HepG2 (cell line): ENCODE data around the gene ELF2. TPM values are rescaled to one million over a fixed set of nuclear protein-coding genes. Genes with fewer than 3 reads are reported as not detected.

Experiments used
- ARNT ChIP-seq: fragments of 450-650 bp; IDR thresholded peaks from 2 replicates; pipeline ENCODE4 v1.6.1; 2017
- CREB1 ChIP-seq, 2 experiments: fragments of 450-650 bp in 1 of 2; IDR thresholded peaks; 2 replicates each; pipeline ENCODE4 v1.6.1; 2016 to 2017; ENCODE audit warnings: control low read depth in 1 of 2, mild to moderate bottlenecking in 1 of 2, missing compliant biosample characterization in 1 of 2, missing genetic modification characterization in 1 of 2
- DMTF1 ChIP-seq: sonication (generic); formaldehyde crosslinking; IDR thresholded peaks from 2 replicates; pipeline ENCODE4 v1.4.0; 2020; ENCODE audit warnings: mild to moderate bottlenecking, missing genetic modification reagents
- GATA4 ChIP-seq: sonication (generic); IDR thresholded peaks from 2 replicates; pipeline ENCODE4 v1.6.1; 2016; ENCODE audit warnings: antibody characterized with exemption, low read depth, borderline replicate concordance
- HCFC1 ChIP-seq: fragments of 150-350 bp; IDR thresholded peaks from 2 replicates; pipeline ENCODE4 v1.6.1; 2014; ENCODE audit warnings: low read depth, low read length
- HNF4A ChIP-seq: sonication (generic); formaldehyde crosslinking; IDR thresholded peaks from 2 replicates; pipeline ENCODE4 v1.4.0; 2020; ENCODE audit warnings: missing genetic modification reagents
- KLF16 ChIP-seq, 2 experiments: sonication (generic) in 1 of 2; formaldehyde crosslinking in 1 of 2; IDR thresholded peaks; 2 replicates each; pipeline versions ENCODE4 v1.6.1 to v1.8.0; 2016 to 2023; ENCODE audit warnings: missing genetic modification reagents in 2 of 2, missing compliant biosample characterization in 1 of 2
- RELA ChIP-seq: sonication (generic); formaldehyde crosslinking; IDR thresholded peaks from 2 replicates; pipeline ENCODE4 v1.4.0; 2020; ENCODE audit warnings: missing genetic modification reagents
- SP5 ChIP-seq: IDR thresholded peaks from 2 replicates; pipeline ENCODE4 v1.6.1; 2016; ENCODE audit warnings: low read depth, borderline replicate concordance
- TBP ChIP-seq: sonication (generic); formaldehyde crosslinking; IDR thresholded peaks from 2 replicates; pipeline ENCODE4 v1.5.0; 2020; ENCODE audit warnings: missing genetic modification reagents
- ZC3H4 ChIP-seq: sonication (generic); formaldehyde crosslinking; IDR thresholded peaks from 2 replicates; pipeline ENCODE4 v1.4.0; 2020; ENCODE audit warnings: missing genetic modification reagents, borderline replicate concordance
- ZFP36L2 ChIP-seq: sonication (generic); formaldehyde crosslinking; IDR thresholded peaks from 2 replicates; pipeline ENCODE4 v1.4.0; 2020; ENCODE audit warnings: missing genetic modification reagents
- ZFP82 ChIP-seq: sonication (generic); formaldehyde crosslinking; IDR thresholded peaks from 2 replicates; pipeline ENCODE4 v1.5.1; 2020; ENCODE audit warnings: mild to moderate bottlenecking, missing genetic modification reagents, borderline replicate concordance
- ZIK1 ChIP-seq: sonication (generic); formaldehyde crosslinking; IDR thresholded peaks from 2 replicates; pipeline ENCODE4 v1.5.0; 2020; ENCODE audit warnings: mild to moderate bottlenecking, low read depth, missing genetic modification reagents, borderline replicate concordance
- ZNF180 ChIP-seq: sonication (generic); formaldehyde crosslinking; IDR thresholded peaks from 2 replicates; pipeline ENCODE4 v1.4.0; 2020; ENCODE audit warnings: low read depth, missing genetic modification reagents, borderline replicate concordance
- ZNF264 ChIP-seq: sonication (generic); formaldehyde crosslinking; IDR thresholded peaks from 2 replicates; pipeline ENCODE4 v1.4.0; 2020; ENCODE audit warnings: missing genetic modification reagents
- ZNF333 ChIP-seq: sonication (generic); formaldehyde crosslinking; IDR thresholded peaks from 2 replicates; pipeline ENCODE4 v1.4.0; 2020; ENCODE audit warnings: mild to moderate bottlenecking, missing genetic modification reagents, borderline replicate concordance
- ZNF530 ChIP-seq: sonication (generic); formaldehyde crosslinking; IDR thresholded peaks from 2 replicates; pipeline ENCODE4 v1.5.0; 2020; ENCODE audit warnings: low read depth, mild to moderate bottlenecking, missing genetic modification reagents
- ZNF589 ChIP-seq: sonication (generic); formaldehyde crosslinking; conservative IDR thresholded peaks from 2 replicates; pipeline ENCODE4 v1.8.0; 2022; ENCODE audit warnings: mild to moderate bottlenecking, moderate library complexity, missing genetic modification reagents
- ZNF652 ChIP-seq: IDR thresholded peaks from 2 replicates; pipeline ENCODE4 v1.6.1; 2016; ENCODE audit warnings: low read depth, borderline replicate concordance
- ZNF749 ChIP-seq: sonication (generic); formaldehyde crosslinking; IDR thresholded peaks from 2 replicates; pipeline ENCODE4 v1.8.0; 2022; ENCODE audit warnings: mild to moderate bottlenecking, missing genetic modification reagents, moderate library complexity, borderline replicate concordance
- polyA plus RNA-seq, 8 experiments: library from polyadenylated mRNA; depleted of rRNA in 3 of 8; stranded (reverse) in 7 of 8; unstranded in 1 of 8; fragments of >200 nt; fragmentation: Illumina TruSeq in 4 of 8; extraction: Trizol in 4 of 8; gene quantifications; 2 replicates each; pipeline versions ENCODE4 v1.2.1 to v1.2.3, GENCODE V29; 2011 to 2016; ENCODE audit warnings: low read depth in 4 of 8, missing spikeins in 1 of 8, mixed read lengths in 1 of 8; ENCODE audit not compliant: insufficient read depth in 1 of 8
- total RNA-seq, 5 experiments: library from RNA; depleted of rRNA; stranded (reverse); fragments of >200 nt; fragmentation: Illumina TruSeq; extraction: Trizol; gene quantifications; 2 replicates each; pipeline ENCODE4 v1.2.3, GENCODE V29; 2016; ENCODE audit warnings: low read depth in 1 of 5
- TF ChIP-seq, protein P1 (sequence below): sonication (generic); formaldehyde crosslinking; IDR thresholded peaks from 2 replicates; pipeline ENCODE4 v1.5.1; 2020; ENCODE audit warnings: mild to moderate bottlenecking, missing genetic modification reagents
- TF ChIP-seq, protein P2 (sequence below): IDR thresholded peaks from 2 replicates; pipeline ENCODE4 v1.6.1; 2016; ENCODE audit warnings: low read depth

The ELF2 gene
- total and polyA plus RNA-seq, 2 of the 13 experiments (the other 11 are each of a cell fraction or from before 2014, with no cell fraction given) = 28.6 to 35.4 TPM

GRCh38 chr4:139083956-139084803 is 92.8 kb downstream of the ELF2 start (continued):
- TF ChIP-seq RELA (CRISPR knock-in tag) (no peak), ZIK1 (CRISPR knock-in tag) (peak; percentile 67; the same call in 1 of the 2 replicates), ARNT (no peak), ZNF589 (CRISPR knock-in tag) (peak; percentile 68; the same call in 1 of the 2 replicates), KLF16 (CRISPR knock-in tag; IDR thresholded peaks at IDR 0.05) (peak in 1 of 2 experiments; percentile 63; a peak in 2 of 4 replicates), ZNF264 (CRISPR knock-in tag) (no peak), SP5 (CRISPR knock-in tag) (no peak; the same call in 1 of the 2 replicates), TBP (CRISPR knock-in tag) (no peak), ZNF652 (CRISPR knock-in tag) (no peak), GATA4 (peak; percentile 5; the same call in 1 of the 2 replicates), HNF4A (CRISPR knock-in tag) (0 out of 2 replicates have a peak, but pooled peaks have one; percentile 2), ZFP36L2 (CRISPR knock-in tag) (no peak), ZNF530 (CRISPR knock-in tag) (no peak), ZFP82 (peak; percentile 54; the same call in 1 of the 2 replicates), ZNF180 (CRISPR knock-in tag) (no peak), CREB1 (IDR thresholded peaks at IDR 0.05) (peak; percentile 66), CREB1 (CRISPR knock-in tag; IDR thresholded peaks at IDR 0.05) (no peak), ZNF749 (CRISPR knock-in tag) (no peak), ZNF333 (CRISPR knock-in tag) (peak; percentile 89; the same call in 1 of the 2 replicates), DMTF1 (CRISPR knock-in tag) (no peak), ZC3H4 (CRISPR knock-in tag) (no peak), HCFC1 (no peak; the same call in 1 of the 2 replicates)
- TF ChIP-seq, protein P1, sequence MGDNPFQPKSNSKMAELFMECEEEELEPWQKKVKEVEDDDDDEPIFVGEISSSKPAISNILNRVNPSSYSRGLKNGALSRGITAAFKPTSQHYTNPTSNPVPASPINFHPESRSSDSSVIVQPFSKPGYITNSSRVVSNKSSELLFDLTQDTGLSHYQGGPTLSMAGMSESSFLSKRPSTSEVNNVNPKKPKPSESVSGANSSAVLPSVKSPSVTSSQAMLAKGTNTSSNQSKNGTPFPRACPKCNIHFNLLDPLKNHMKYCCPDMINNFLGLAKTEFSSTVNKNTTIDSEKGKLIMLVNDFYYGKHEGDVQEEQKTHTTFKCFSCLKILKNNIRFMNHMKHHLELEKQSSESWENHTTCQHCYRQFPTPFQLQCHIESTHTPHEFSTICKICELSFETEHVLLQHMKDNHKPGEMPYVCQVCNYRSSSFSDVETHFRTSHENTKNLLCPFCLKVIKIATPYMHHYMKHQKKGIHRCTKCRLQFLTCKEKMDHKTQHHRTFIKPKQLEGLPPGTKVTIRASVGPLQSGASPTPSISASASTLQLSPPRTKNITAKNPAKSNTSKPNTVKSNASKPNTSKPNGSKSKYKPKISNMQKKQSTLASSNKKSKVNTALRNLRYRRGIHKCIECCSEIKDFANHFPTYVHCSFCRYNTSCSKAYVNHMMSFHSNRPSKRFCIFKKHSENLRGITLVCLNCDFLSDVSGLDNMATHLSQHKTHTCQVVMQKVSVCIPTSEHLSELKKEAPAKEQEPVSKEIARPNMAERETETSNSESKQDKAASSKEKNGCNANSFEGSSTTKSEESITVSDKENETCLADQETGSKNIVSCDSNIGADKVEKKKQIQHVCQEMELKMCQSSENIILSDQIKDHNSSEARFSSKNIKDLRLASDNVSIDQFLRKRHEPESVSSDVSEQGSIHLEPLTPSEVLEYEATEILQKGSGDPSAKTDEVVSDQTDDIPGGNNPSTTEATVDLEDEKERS = peak; percentile 76
- TF ChIP-seq, protein P2, sequence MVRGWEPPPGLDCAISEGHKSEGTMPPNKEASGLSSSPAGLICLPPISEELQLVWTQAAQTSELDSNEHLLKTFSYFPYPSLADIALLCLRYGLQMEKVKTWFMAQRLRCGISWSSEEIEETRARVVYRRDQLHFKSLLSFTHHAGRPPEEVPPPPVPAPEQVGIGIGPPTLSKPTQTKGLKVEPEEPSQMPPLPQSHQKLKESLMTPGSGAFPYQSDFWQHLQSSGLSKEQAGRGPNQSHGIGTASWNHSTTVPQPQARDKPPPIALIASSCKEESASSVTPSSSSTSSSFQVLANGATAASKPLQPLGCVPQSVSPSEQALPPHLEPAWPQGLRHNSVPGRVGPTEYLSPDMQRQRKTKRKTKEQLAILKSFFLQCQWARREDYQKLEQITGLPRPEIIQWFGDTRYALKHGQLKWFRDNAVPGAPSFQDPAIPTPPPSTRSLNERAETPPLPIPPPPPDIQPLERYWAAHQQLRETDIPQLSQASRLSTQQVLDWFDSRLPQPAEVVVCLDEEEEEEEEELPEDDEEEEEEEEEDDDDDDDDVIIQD (CRISPR knock-in tag) = 0 out of 2 replicates have a peak, but pooled peaks have one; percentile 32
